GM18507 (cell line): ENCODE data around the gene TSPAN6.

Experiments used
- DNase-seq: peaks from one replicate; pipeline ENCODE4 v3.0.0; 2011; ENCODE audit warnings: low read depth; ENCODE audit not compliant: insufficient read length; ENCODE audit errors: extremely low spot score
- FAIRE-seq: peaks from 2 replicates; lab custom pipeline; 2011; peaks lifted over from hg19 to GRCh38; lab: Jason Lieb, UNC

TSPAN6 gene

GRCh38 chrX:100593126-100593525, 43.5 kb downstream of the TSPAN6 start:
- FAIRE-seq: no peak
- DNase-seq: no peak

GRCh38 chrX:100591256-100592051, 45.2 kb downstream of the TSPAN6 start:
- no peak for DNase-seq
- FAIRE-seq: no peak

- FAIRE-seq: no peak
- DNase-seq: no peak
These were observed 48.7 kb downstream of the TSPAN6 start for GRCh38 chrX:100587861-100588260.

GRCh38 chrX:100586747-100587146, 49.9 kb downstream of the TSPAN6 start:
- no peak for FAIRE-seq
- DNase-seq: no peak

GRCh38 chrX:100584611-100585010, 52.0 kb downstream of the TSPAN6 start, which contains the start of gene TNMD:
TSS of gene TNMD (plus strand) at chrX:100584936. CDS start at chrX:100585019, 83 bp downstream.
- FAIRE-seq (no peak), DNase-seq (no peak)
